Endothelial cell of umbilical vein (primary cell): Measurements from ENCODE around the gene SRD5A2. TPM values are rescaled to one million over a fixed set of nuclear protein-coding genes. Genes with fewer than 3 reads are reported as not detected.

Experiments used
- BruUV-seq: library from RNA; stranded (reverse); fragments of 400-500 nt; replicated peaks from 2 replicates; lab custom pipeline; 2021; lab: Mats Ljungman, UMichigan
- CTCF ChIA-PET: fragments of 300-600, 350-600 bp; sonication (Branson Sonifier 250); formaldehyde crosslinking; loops from one replicate; lab custom pipeline; 2021; ENCODE audit warnings: antibody characterized with exemption, inconsistent platforms; lab: Charles Lee
- POLR2A ChIA-PET: fragments of 300-600, 350-600 bp; sonication (Branson Sonifier 250); formaldehyde crosslinking; loops from one replicate; lab custom pipeline; 2021; ENCODE audit warnings: antibody characterized with exemption, inconsistent platforms; lab: Charles Lee
- DNase-seq: peaks from one replicate; pipeline ENCODE4 v3.0.0-alpha.2; 2011; ENCODE audit warnings: low read depth, low spot score
- FAIRE-seq: peaks from 2 replicates; lab custom pipeline; 2011; peaks lifted over from hg19 to GRCh38; lab: Jason Lieb, UNC
- H2AFZ ChIP-seq: 2 replicates; pipeline ENCODE4 v1.6.0; 2012; ENCODE audit warnings: low read depth, low read length, control low read depth, inconsistent platforms
- H3K27ac ChIP-seq: 2 replicates; pipeline ENCODE4 v1.5.1; 2011; ENCODE audit warnings: low read depth, mild to moderate bottlenecking, control low read depth, low read length, moderate library complexity; ENCODE audit not compliant: insufficient read depth
- H3K27me3 ChIP-seq, 2 experiments: 2 replicates each; pipeline versions ENCODE4 v1.6.0 to v1.6.1; 2011; ENCODE audit warnings: low read length in 2 of 2, mixed read lengths in 1 of 2; ENCODE audit not compliant: control insufficient read depth in 2 of 2, insufficient read depth in 2 of 2
- H3K36me3 ChIP-seq, 2 experiments: 2 replicates in 1 of 2; 3 replicates in 1 of 2; pipeline ENCODE4 v1.5.1; 2011; ENCODE audit warnings: low read length in 2 of 2, mild to moderate bottlenecking in 1 of 2, moderate library complexity in 1 of 2; ENCODE audit not compliant: control insufficient read depth in 2 of 2, insufficient read depth in 2 of 2; ENCODE audit errors: extremely low read depth in 1 of 2
- H3K4me1 ChIP-seq: 3 replicates; pipeline ENCODE4 v1.5.1; 2011; ENCODE audit warnings: mild to moderate bottlenecking, low read length; ENCODE audit not compliant: control insufficient read depth, insufficient read depth; ENCODE audit errors: extremely low read depth
- H3K4me2 ChIP-seq: 2 replicates; pipeline ENCODE4 v1.6.1; 2011; ENCODE audit warnings: low read length, control low read depth, mixed read lengths; ENCODE audit not compliant: insufficient read depth
- H3K4me3 ChIP-seq, 3 experiments: fragments of 200-600 bp in 1 of 3; sonication (generic), shearing (Covaris generic) in 1 of 3; replicated peaks in 1 of 3; 2 replicates each; pipeline ENCODE4 v1.5.1; 2011 to 2016; ENCODE audit warnings: control low read depth in 3 of 3, low read length in 3 of 3, mild to moderate bottlenecking in 2 of 3, inconsistent platforms in 1 of 3, low read depth in 1 of 3, moderate library complexity in 1 of 3; ENCODE audit not compliant: insufficient read depth in 1 of 3
- H3K79me2 ChIP-seq: 2 replicates; pipeline ENCODE4 v1.6.0; 2012; ENCODE audit warnings: low read length, inconsistent platforms; ENCODE audit not compliant: control insufficient read depth, insufficient read depth
- H3K9ac ChIP-seq: replicated peaks from 2 replicates; pipeline ENCODE3; 2011; ENCODE audit warnings: low read length, control low read depth; ENCODE audit not compliant: insufficient read depth; ENCODE audit errors: extremely low read depth
- H3K9me1 ChIP-seq: replicated peaks from 3 replicates; pipeline ENCODE4 v1.6.0; 2011; ENCODE audit warnings: mild to moderate bottlenecking, low read length; ENCODE audit not compliant: control insufficient read depth, insufficient read depth; ENCODE audit errors: extremely low read depth
- H3K9me3 ChIP-seq: replicated peaks from 2 replicates; pipeline ENCODE4 v1.5.1; 2012; ENCODE audit warnings: low read length, inconsistent platforms; ENCODE audit not compliant: control insufficient read depth, insufficient read depth
- H4K20me1 ChIP-seq: replicated peaks from 2 replicates; pipeline ENCODE3; 2011; ENCODE audit warnings: mild to moderate bottlenecking, low read length; ENCODE audit not compliant: control insufficient read depth, insufficient read depth; ENCODE audit errors: extremely low read depth
- FOS ChIP-seq: IDR thresholded peaks from 2 replicates; pipeline ENCODE4 v1.6.1; 2011; ENCODE audit warnings: mild to moderate bottlenecking, low read length, moderate library complexity, borderline replicate concordance; ENCODE audit not compliant: insufficient read depth
- GATA2 ChIP-seq: IDR thresholded peaks from 2 replicates; pipeline ENCODE4 v1.7.0; 2011; ENCODE audit warnings: low read depth, mild to moderate bottlenecking, moderate library complexity, mixed read lengths, low read length; ENCODE audit not compliant: insufficient read length, insufficient read depth
- JUN ChIP-seq: IDR thresholded peaks from 2 replicates; pipeline ENCODE4 v1.6.1; 2011; ENCODE audit warnings: borderline replicate concordance, low read depth; ENCODE audit not compliant: insufficient read length, insufficient read depth
- MYC ChIP-seq: IDR thresholded peaks from one replicate; pipeline ENCODE4 v1.6.1; 2011; ENCODE audit warnings: mild to moderate bottlenecking, low read depth, low read length
- POLR2A ChIP-seq: IDR thresholded peaks from 2 replicates; pipeline ENCODE4 v1.6.1; 2012; ENCODE audit warnings: low read depth, mild to moderate bottlenecking, control low read depth, low read length
- dilution Hi-C: fragments of 300-500 bp; cut with MboI; formaldehyde crosslinking; loops from one replicate; pipeline ENCODE4 v1.15.0; 2019; ENCODE audit warnings: low sequenced_read_pairs; ENCODE audit not compliant: extremely low pct_ligation_motif_present
- intact Hi-C: fragments of 100-400 bp; cut with micrococcal nuclease; formaldehyde crosslinking; loops from one replicate; pipeline ENCODE4 v1.10.0; 2022
- polyA plus RNA-seq, 4 experiments: library from polyadenylated mRNA; depleted of rRNA in 3 of 4; stranded (reverse) in 3 of 4; unstranded in 1 of 4; fragments of >200 nt; gene quantifications; 2 replicates each; pipeline versions ENCODE4 v1.2.1 to v1.2.3, GENCODE V29; 2011 to 2012; ENCODE audit warnings: missing spikeins in 1 of 4
- total RNA-seq: library from RNA; stranded (reverse); gene quantifications from 2 replicates; pipeline ENCODE4 v1.2.3, GENCODE V29; 2021
- TF ChIP-seq, protein P1 (sequence below): IDR thresholded peaks from 2 replicates; pipeline ENCODE4 v1.6.1; 2011; ENCODE audit not compliant: insufficient read depth, insufficient read length

Gene SRD5A2
- total and polyA plus RNA-seq, 2 donors (not counting 3 experiments of a cell fraction or from before 2014, with no cell fraction given): not detected

GRCh38 chr2:31567679-31568078 is 13.1 kb downstream of the SRD5A2 start:
- Histone ChIP-seq H3K27me3 (no peaks in the 10 kb centered on the region), H3K4me3 (no peak overlapping the region), H3K9me3 (peaks cover 1% of the 10 kb centered on the region), H3K79me2 (no peaks in the 10 kb centered on the region), H4K20me1 (no peaks in the 10 kb centered on the region), H3K27ac (no peak overlapping the region), H3K9me1 (no peaks in the 10 kb centered on the region), H2AFZ (no peak overlapping the region), H3K4me2 (no peak overlapping the region), H3K4me1 (no peaks in the 10 kb centered on the region), H3K36me3 (no peaks in the 10 kb centered on the region), H3K9ac (no peak overlapping the region)
- ChIA-PET CTCF (no interaction called here), POLR2A (no interaction called here)
- FAIRE-seq: no peak
- no TSS peak for BruUV-seq
- intact Hi-C loops: no loop called here
- no peak for TF ChIP-seq MYC
- no peak for TF ChIP-seq POLR2A
- no peak for TF ChIP-seq JUN
- TF ChIP-seq FOS: no peak
- no peak for TF ChIP-seq GATA2
- no peak for DNase-seq
- dilution Hi-C loops: no loop called here

- no peaks in the 10 kb centered on the region for H3K4me1 ChIP-seq
- dilution Hi-C loops: no loop called here
- H3K9me3 ChIP-seq: peaks cover 1% of the 10 kb centered on the region
- CTCF ChIA-PET: no interaction called here
- no peak for DNase-seq
- no peak overlapping the region for H2AFZ ChIP-seq
- H3K4me2 ChIP-seq: no peak overlapping the region
- H3K9ac ChIP-seq: no peak overlapping the region
- TF ChIP-seq, protein P1, sequence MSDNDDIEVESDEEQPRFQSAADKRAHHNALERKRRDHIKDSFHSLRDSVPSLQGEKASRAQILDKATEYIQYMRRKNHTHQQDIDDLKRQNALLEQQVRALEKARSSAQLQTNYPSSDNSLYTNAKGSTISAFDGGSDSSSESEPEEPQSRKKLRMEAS: no peak
- no peak for TF ChIP-seq MYC
- no TSS peak for BruUV-seq
- no peak overlapping the region for H3K27ac ChIP-seq
- no peaks in the 10 kb centered on the region for H3K27me3 ChIP-seq
- FAIRE-seq: no peak
- POLR2A ChIA-PET: no interaction called here
- no peak overlapping the region for H3K4me3 ChIP-seq
- no peaks in the 10 kb centered on the region for H4K20me1 ChIP-seq
- intact Hi-C loops: no loop called here
- H3K79me2 ChIP-seq: no peaks in the 10 kb centered on the region
- no peaks in the 10 kb centered on the region for H3K9me1 ChIP-seq
- H3K36me3 ChIP-seq: no peaks in the 10 kb centered on the region
Measured at GRCh38 chr2:31563273-31563839, 17.4 kb downstream of the SRD5A2 start.
